SH-SY5Y (cell line): Measurements from ENCODE around the gene GLT8D2.

ENCODE experiments used
- GATA2 ChIP-seq: IDR thresholded peaks from 2 replicates; pipeline ENCODE4 v1.6.1; 2011; ENCODE audit warnings: mild to moderate bottlenecking, low read depth, low read length
- GATA3 ChIP-seq: IDR thresholded peaks from 2 replicates; pipeline ENCODE4 v1.6.1; 2011; ENCODE audit warnings: low read depth, mild to moderate bottlenecking, low read length, moderate library complexity

The GLT8D2 gene

DNA sequence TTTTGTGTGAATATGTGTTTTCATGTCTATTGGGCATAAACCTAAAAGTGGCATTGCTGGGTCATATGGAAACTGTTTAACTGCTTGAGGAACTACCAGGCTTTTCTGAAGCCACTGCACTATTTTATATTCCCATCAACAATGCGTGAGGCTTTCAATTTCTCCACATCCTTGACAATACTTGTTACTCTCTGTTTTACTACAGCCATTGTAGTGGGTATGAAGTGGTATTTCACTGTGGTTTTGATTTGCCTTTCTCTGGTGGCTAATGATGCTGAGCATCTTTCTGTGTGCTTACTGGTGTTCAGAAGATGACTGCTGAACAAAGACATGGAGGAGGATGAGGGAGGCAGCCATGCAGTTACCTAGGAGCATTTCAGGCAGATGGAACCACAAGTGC lies 97.5 kb downstream of the GLT8D2 start:
- TF ChIP-seq GATA3: no peak
- TF ChIP-seq GATA2: no peak

DNA sequence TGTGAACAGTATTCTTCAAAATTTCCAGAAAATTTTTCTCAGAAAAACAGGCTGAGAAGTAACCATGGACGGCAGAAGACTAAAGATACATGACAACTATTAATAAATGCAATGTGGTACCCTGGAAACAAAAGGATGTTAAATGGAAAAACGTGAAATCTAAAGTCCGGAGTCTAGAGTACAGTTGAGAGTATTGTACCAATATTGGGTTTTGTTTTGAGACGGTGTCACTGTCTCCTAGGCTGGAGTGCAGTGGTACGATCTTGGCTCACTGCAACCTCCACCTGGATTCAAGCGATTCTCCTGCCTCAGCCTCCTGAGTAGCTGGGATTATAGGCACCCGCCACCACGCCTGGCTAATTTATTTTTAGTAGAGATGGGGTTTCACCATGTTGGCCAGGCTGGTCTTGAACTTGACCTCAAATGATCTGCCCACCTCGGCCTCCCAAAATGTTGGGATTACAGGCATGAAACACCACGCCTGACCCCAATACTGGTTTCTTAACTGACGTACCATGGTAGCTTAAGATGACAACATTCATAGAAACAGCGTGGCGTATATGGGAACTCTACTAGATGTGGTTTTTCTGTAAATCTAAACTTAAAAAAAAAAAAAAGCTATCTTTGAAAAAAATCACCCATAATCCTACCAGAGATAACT lies 101.1 kb downstream of the GLT8D2 start:
- TF ChIP-seq GATA2 (no peak), GATA3 (no peak)

DNA sequence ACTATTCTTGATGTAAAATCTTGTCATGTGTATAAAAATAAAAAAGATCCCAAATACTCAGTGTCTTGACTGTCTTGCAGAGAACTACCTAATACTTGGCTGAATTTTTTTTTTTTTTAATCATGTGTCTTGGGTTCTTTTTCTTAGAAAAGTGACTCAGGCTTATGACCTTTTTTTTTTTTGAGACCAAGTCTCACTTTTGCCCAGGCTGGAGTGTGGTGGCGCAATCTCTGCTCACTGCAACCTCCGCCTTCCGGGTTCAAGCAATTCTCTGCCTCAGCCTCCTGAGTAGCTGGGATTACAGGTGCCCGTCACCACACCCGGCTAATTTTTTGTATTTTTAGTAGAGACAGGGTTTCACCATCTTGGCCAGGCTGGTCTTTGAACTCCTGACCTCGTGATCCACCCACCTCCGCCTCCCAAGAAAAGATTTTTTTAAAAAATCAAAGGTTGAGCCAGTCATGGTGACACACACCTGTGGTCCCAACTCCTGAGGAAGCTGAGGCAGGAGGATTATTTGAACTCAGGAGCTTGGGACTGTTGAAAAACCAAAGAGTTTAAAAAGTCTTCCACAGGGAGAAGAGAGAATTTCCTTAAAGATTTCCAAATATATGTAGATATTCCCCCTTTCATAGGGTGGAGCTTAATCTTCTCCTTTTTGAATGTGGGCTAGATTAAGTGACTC lies 102.0 kb downstream of the GLT8D2 start:
- no peak for TF ChIP-seq GATA3
- no peak for TF ChIP-seq GATA2

DNA sequence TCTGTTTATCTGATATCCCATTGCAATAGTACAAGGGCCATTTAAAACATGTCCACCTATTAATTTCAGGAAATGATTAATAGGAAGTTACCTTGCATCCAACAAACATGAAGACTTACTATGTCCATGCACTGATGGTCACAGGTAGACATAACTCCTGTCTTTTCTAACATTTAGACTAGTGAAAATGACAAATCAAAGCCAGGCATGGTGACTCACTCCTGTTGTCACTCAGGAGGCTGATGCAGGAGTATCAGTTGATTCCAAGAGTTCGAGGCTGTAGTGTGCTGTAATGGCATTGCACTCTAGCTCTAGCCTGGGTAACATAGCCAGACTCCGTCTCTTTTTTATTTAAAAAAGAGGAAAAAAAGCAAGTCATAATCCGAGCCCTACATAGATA lies 105.0 kb downstream of the GLT8D2 start:
- TF ChIP-seq GATA3 (no peak), GATA2 (no peak)
